ENCODE data around the gene FAM107B. TPM values are rescaled to one million over a fixed set of nuclear protein-coding genes. Genes with fewer than 3 reads are reported as not detected.

Gene FAM107B
- total RNA-seq, 1 donor from 2014 or later, result 86.2 TPM

GRCh38 chr10:14481752-14482151 is 292.9 kb downstream of the FAM107B start:
- Histone ChIP-seq H3K4me3 (no peak overlapping the region), H3K27me3 (peaks cover 2% of the 10 kb centered on the region), H3K27ac (no peak overlapping the region), H3K36me3 (no peaks in the 10 kb centered on the region), H3K9me3 (no peaks in the 10 kb centered on the region), H3K4me1 (no peaks in the 10 kb centered on the region)
- TF ChIP-seq CTCF (IDR thresholded peaks at IDR 0.05), result no peak
- DNase-seq, result no peak
- intact Hi-C loops (cut with DNase I), result no loop called here
- no peak for ATAC-seq

- H3K27me3 ChIP-seq, result no peaks in the 10 kb centered on the region
- H3K36me3 ChIP-seq, result no peaks in the 10 kb centered on the region
- no peak overlapping the region for H3K4me3 ChIP-seq
- DNase-seq (no peak), ATAC-seq (no peak)
- H3K9me3 ChIP-seq, result no peaks in the 10 kb centered on the region
- TF ChIP-seq CTCF (IDR thresholded peaks at IDR 0.05), result no peak
- H3K4me1 ChIP-seq, result no peaks in the 10 kb centered on the region
- H3K27ac ChIP-seq, result no peak overlapping the region
- intact Hi-C loops (cut with DNase I), result no loop called here
Observed at GRCh38 chr10:14481014-14481413, 293.7 kb downstream of the FAM107B start.

- H3K9me3 ChIP-seq, result no peaks in the 10 kb centered on the region
- H3K4me1 ChIP-seq, result no peaks in the 10 kb centered on the region
- ATAC-seq, result peak; percentile 41
- H3K36me3 ChIP-seq, result no peaks in the 10 kb centered on the region
- H3K27me3 ChIP-seq, result no peaks in the 10 kb centered on the region
- no peak overlapping the region for H3K4me3 ChIP-seq
- intact Hi-C loops (cut with DNase I), result loop anchor here (5.0 kb wide), 1 partner anchor 281 kb away; no protein-coding TSS in a partner anchor
- no peak for DNase-seq
- peak; percentile 45 for TF ChIP-seq CTCF (IDR thresholded peaks at IDR 0.05)
- H3K27ac ChIP-seq, result no peak overlapping the region
Observed at GRCh38 chr10:14478604-14479003, 296.1 kb downstream of the FAM107B start.

GRCh38 chr10:14478201-14478600 is 296.5 kb downstream of the FAM107B start:
- no peak for ATAC-seq
- TF ChIP-seq CTCF (IDR thresholded peaks at IDR 0.05), result no peak
- DNase-seq, result no peak
- H3K27me3 ChIP-seq, result no peaks in the 10 kb centered on the region
- intact Hi-C loops (cut with DNase I), result loop anchor here (5.0 kb wide), 1 partner anchor 281 kb away; no protein-coding TSS in a partner anchor
- H3K4me1 ChIP-seq, result no peaks in the 10 kb centered on the region
- H3K36me3 ChIP-seq, result no peaks in the 10 kb centered on the region
- H3K9me3 ChIP-seq, result no peaks in the 10 kb centered on the region
- no peak overlapping the region for H3K4me3 ChIP-seq
- H3K27ac ChIP-seq, result no peak overlapping the region

GRCh38 chr10:14477408-14477710 is 297.3 kb downstream of the FAM107B start:
- intact Hi-C loops (cut with DNase I), result loop anchor here (5.0 kb wide), 1 partner anchor 280 kb away; no protein-coding TSS in a partner anchor
- no peak for TF ChIP-seq CTCF (IDR thresholded peaks at IDR 0.05)
- ATAC-seq, result no peak

More at GRCh38 chr10:14477408-14477710, 297.3 kb downstream of the FAM107B start:
- Histone ChIP-seq H3K27ac (no peak overlapping the region), H3K9me3 (no peaks in the 10 kb centered on the region), H3K4me1 (no peaks in the 10 kb centered on the region), H3K4me3 (no peak overlapping the region), H3K27me3 (no peaks in the 10 kb centered on the region), H3K36me3 (no peaks in the 10 kb centered on the region)
- no peak for DNase-seq
